Subcutaneous abdominal adipose tissue (tissue), 5 donors: ENCODE data around the gene RO60.

Experiments used
- H3K27ac ChIP-seq: one replicate; pipeline ENCODE4 v1.7.0; 2013; ENCODE audit warnings: low read depth, mild to moderate bottlenecking, inconsistent platforms, low read length, moderate library complexity
- H3K27me3 ChIP-seq, 5 donors: one replicate each; pipeline ENCODE4 v1.7.0; 2013; ENCODE audit warnings: low read length in 5 of 5, inconsistent platforms in 1 of 5; ENCODE audit not compliant: control insufficient read depth in 5 of 5, insufficient read depth in 4 of 5
- H3K36me3 ChIP-seq, 5 donors: one replicate each; pipeline ENCODE4 v1.7.0; 2013; ENCODE audit warnings: low read length in 5 of 5; ENCODE audit not compliant: control insufficient read depth in 5 of 5, insufficient read depth in 5 of 5
- H3K4me1 ChIP-seq, 5 donors: one replicate each; pipeline ENCODE4 v1.7.0; 2013; ENCODE audit warnings: low read length in 5 of 5, mild to moderate bottlenecking in 3 of 5, moderate library complexity in 1 of 5; ENCODE audit not compliant: control insufficient read depth in 5 of 5, insufficient read depth in 5 of 5
- H3K4me3 ChIP-seq, 5 donors: one replicate each; pipeline ENCODE4 v1.7.0; 2013; ENCODE audit warnings: low read length in 5 of 5, low read depth in 1 of 5
- H3K9ac ChIP-seq, 5 donors: one replicate each; pipeline ENCODE4 v1.7.0; 2013; ENCODE audit warnings: low read length in 5 of 5, mild to moderate bottlenecking in 4 of 5, moderate library complexity in 3 of 5
- H3K9me3 ChIP-seq, 5 donors: one replicate each; pipeline ENCODE4 v1.7.0; 2013; ENCODE audit warnings: low read length in 5 of 5; ENCODE audit not compliant: control insufficient read depth in 5 of 5
- donor health status: healthy.
- donor health status: healthy.
- donor health status: healthy.
- donor health status: healthy.
- donor health status: healthy.

RO60 gene

GRCh38 chr1:193104907-193105820 lies 45.8 kb downstream of the RO60 start, which contains the start of gene GLRX2:
Gene GLRX2 (minus strand): TSS chr1:193105414. CDS start chr1:193105382, 32 bp downstream.
- peaks cover 4 to 39% (median 27%) of the 10 kb centered on the region in 5 donors for H3K4me1 ChIP-seq
- H3K9me3 ChIP-seq = no peaks in the 10 kb centered on the region
- peaks cover 1 to 7% (median 6%) of the 10 kb centered on the region in 5 donors for H3K36me3 ChIP-seq
- H3K27ac ChIP-seq = peak within 1 kb of the TSS; percentile 94
- peak within 1 kb of the TSS; percentile 74 to 95 (median 78) for H3K4me3 ChIP-seq
- H3K9ac ChIP-seq = peak within 1 kb of the TSS; percentile 86 to 94 (median 88)
- H3K27me3 ChIP-seq = no peaks in the 10 kb centered on the region

- peaks cover 0 to 1% (median 0%) of the 10 kb centered on the region in 5 donors for H3K36me3 ChIP-seq
- H3K27me3 ChIP-seq = no peaks in the 10 kb centered on the region
- H3K9me3 ChIP-seq = no peaks in the 10 kb centered on the region
- H3K27ac ChIP-seq = peak overlapping the region; percentile 94
- H3K4me1 ChIP-seq = peaks cover 4 to 39% (median 27%) of the 10 kb centered on the region in 5 donors
- peak overlapping the region; percentile 35 to 88 (median 86) for H3K9ac ChIP-seq
- peak overlapping the region; percentile 74 to 84 (median 78) for H3K4me3 ChIP-seq
These were observed 46.4 kb downstream of the RO60 start for GRCh38 chr1:193105821-193106177.

GRCh38 chr1:193108471-193108870 lies 49.1 kb downstream of the RO60 start:
- H3K9me3 ChIP-seq = no peaks in the 10 kb centered on the region
- H3K4me3 ChIP-seq = no peak overlapping the region
- H3K9ac ChIP-seq = no peak overlapping the region
- H3K36me3 ChIP-seq = no peaks in the 10 kb centered on the region
- H3K4me1 ChIP-seq = peaks cover 4 to 31% (median 25%) of the 10 kb centered on the region in 5 donors
- no peak overlapping the region for H3K27ac ChIP-seq
- H3K27me3 ChIP-seq = no peaks in the 10 kb centered on the region
